CD4-positive, CD25-positive, alpha-beta regulatory T cell (primary cell): Measurements from ENCODE around the gene ATXN1. TPM values are rescaled to one million over a fixed set of nuclear protein-coding genes. Genes with fewer than 3 reads are reported as not detected.

Experiments used
- ATAC-seq, 2 donors: fragments of 150-1000 bp; cut with Tn5 transposase; one replicate each; pipeline ENCODE4 v1.10.0; 2021; ENCODE audit warnings: low read depth in 2 of 2, moderate number of reproducible peaks in 2 of 2, moderate library complexity in 1 of 2
- DNase-seq, 3 donors: peaks; one replicate each; pipeline versions ENCODE4 v3.0.0 to v3.0.0-alpha.2; 2012 to 2022; ENCODE audit warnings: mixed read lengths in 1 of 3
- H3K27ac ChIP-seq: one replicate; pipeline ENCODE4 v1.7.0; 2013; ENCODE audit warnings: mild to moderate bottlenecking, low read length; ENCODE audit not compliant: insufficient read depth, poor library complexity, severe bottlenecking
- H3K27me3 ChIP-seq: one replicate; pipeline ENCODE4 v1.7.0; 2013; ENCODE audit warnings: low read length; ENCODE audit not compliant: control insufficient read depth, insufficient read depth
- H3K36me3 ChIP-seq: one replicate; pipeline ENCODE4 v1.7.0; 2013; ENCODE audit warnings: mild to moderate bottlenecking, low read length, moderate library complexity; ENCODE audit not compliant: control insufficient read depth, insufficient read depth
- H3K4me1 ChIP-seq: 2 replicates; pipeline ENCODE4 v1.7.0; 2013; ENCODE audit warnings: mild to moderate bottlenecking, low read length; ENCODE audit not compliant: insufficient read depth, control insufficient read depth, poor library complexity, severe bottlenecking
- H3K4me3 ChIP-seq: one replicate; pipeline ENCODE4 v1.7.0; 2013; ENCODE audit warnings: low read depth, mild to moderate bottlenecking, low read length, moderate library complexity
- H3K9me3 ChIP-seq, 2 experiments: 1 replicate in 1 of 2; 2 replicates in 1 of 2; pipeline ENCODE4 v1.7.0; 2013; ENCODE audit warnings: low read length in 2 of 2, mild to moderate bottlenecking in 1 of 2, moderate library complexity in 1 of 2; ENCODE audit not compliant: control insufficient read depth in 2 of 2
- H3K27ac Mint-ChIP-seq, 3 donors: one replicate each; pipeline ENCODE4 v1.8.0; 2020 to 2022; ENCODE audit warnings: mild to moderate bottlenecking in 3 of 3, mixed read lengths in 3 of 3, moderate library complexity in 2 of 3
- H3K27me3 Mint-ChIP-seq: one replicate; pipeline ENCODE4 v1.8.0; 2022; ENCODE audit warnings: mild to moderate bottlenecking, mixed read lengths
- H3K36me3 Mint-ChIP-seq: one replicate; pipeline ENCODE4 v1.8.0; 2020; ENCODE audit warnings: mixed read lengths
- H3K4me1 Mint-ChIP-seq, 4 donors: one replicate each; pipeline ENCODE4 v1.8.0; 2020 to 2022; ENCODE audit warnings: mixed read lengths in 4 of 4, mild to moderate bottlenecking in 1 of 4
- H3K4me3 Mint-ChIP-seq, 4 donors: one replicate each; pipeline ENCODE4 v1.8.0; 2020 to 2022; ENCODE audit warnings: mild to moderate bottlenecking in 4 of 4, mixed read lengths in 4 of 4, moderate library complexity in 3 of 4
- H3K9me3 Mint-ChIP-seq, 7 donors: one replicate each; pipeline ENCODE4 v1.8.0; 2020 to 2022; ENCODE audit warnings: mixed read lengths in 7 of 7, mild to moderate bottlenecking in 3 of 7, moderate library complexity in 2 of 7
- polyA plus RNA-seq, 4 donors: library from polyadenylated mRNA; unstranded; fragments of 300-500 nt; fragmentation: Illumina TruSeq; gene quantifications; one replicate each; pipeline ENCODE4 v1.2.3, GENCODE V29; 2021
- total RNA-seq: library from RNA; stranded (reverse); gene quantifications from one replicate; pipeline ENCODE4 v1.2.3, GENCODE V29; 2022

Gene ATXN1
- total RNA-seq, result 191 TPM
- 10 to 100 TPM; 15.8 to 22.9 (median 18.9) TPM for polyA plus RNA-seq

DNA sequence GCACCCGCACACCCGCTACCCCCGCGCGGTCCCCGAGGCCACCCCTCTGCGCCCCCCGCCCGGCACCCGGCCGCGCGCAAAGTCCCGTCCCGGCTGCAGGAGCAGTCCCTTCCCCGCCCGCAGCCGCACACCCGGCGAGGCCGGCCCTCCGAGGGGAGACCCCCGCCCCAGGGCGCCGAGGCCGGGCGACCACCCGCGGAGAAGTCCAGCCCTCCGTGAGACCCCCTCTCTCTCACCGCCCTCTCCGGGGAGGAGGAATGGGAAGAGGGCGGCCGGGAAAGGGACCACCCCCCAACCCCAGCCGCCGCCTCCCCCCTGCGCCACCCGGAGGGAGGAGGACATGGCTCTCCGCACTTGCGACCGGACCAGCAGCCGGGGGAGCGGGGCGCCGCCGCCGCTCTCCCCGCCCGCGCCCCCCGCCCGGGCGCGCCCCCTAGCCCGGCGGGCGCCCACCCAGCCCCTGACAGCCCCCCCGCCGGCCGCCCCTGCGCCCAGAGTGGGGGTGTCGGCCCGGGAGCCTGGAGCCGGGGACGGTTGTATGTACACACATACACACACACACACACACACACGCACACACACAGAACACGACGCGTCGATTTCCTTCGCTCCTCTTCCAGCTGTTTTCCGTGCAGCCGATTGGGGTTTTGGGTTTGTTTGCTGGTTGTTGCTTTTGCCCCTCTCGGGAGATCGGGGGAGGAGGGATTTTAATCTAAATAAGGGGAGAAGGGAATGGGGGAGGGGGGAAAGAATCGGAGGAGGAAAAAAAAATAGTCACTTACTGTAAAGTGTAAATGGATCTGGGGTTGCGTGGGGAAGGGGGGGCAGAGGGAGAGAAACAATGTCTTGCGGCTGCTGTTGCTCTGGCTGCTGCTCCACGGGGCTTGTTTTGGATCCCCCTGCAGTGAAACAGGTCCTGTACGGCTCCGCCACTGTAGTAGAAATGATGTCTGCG, at the start of gene ATXN1:
Gene ATXN1, minus strand, starts transcription at position 945 of the 955 bp plus-strand sequence.
- no peaks in the 10 kb centered on the region for H3K9me3 Mint-ChIP-seq
- Histone ChIP-seq H3K36me3 (no peaks in the 10 kb centered on the region), H3K27me3 (no peaks in the 10 kb centered on the region), H3K4me1 (peaks cover 61% of the 10 kb centered on the region), H3K27ac (peak within 1 kb of the TSS; percentile 98), H3K4me3 (peak within 1 kb of the TSS; percentile 86), H3K9me3 (no peaks in the 10 kb centered on the region)
- DNase-seq (peak in 1 of 3 donors; percentile 39), ATAC-seq (peak in 1 of 2 donors; percentile 33)
- peaks cover 42 to 63% (median 53%) of the 10 kb centered on the region in 4 donors for H3K4me1 Mint-ChIP-seq
- H3K4me3 Mint-ChIP-seq, result peak within 1 kb of the TSS; percentile 94 to 99 (median 98)
- no peaks in the 10 kb centered on the region for H3K36me3 Mint-ChIP-seq
- H3K27ac Mint-ChIP-seq, result peak within 1 kb of the TSS; percentile 95 to 98 (median 96)
- peaks cover 21% of the 10 kb centered on the region for H3K27me3 Mint-ChIP-seq

GRCh38 chr6:16810411-16810810, 49.2 kb upstream of the ATXN1 start:
- H3K27me3 Mint-ChIP-seq, result peaks cover 14% of the 10 kb centered on the region
- Histone ChIP-seq H3K9me3 (peaks cover 21 to 26% of the 10 kb centered on the region in 2 experiments), H3K4me3 (no peak overlapping the region), H3K27ac (no peak overlapping the region), H3K27me3 (peaks cover 8% of the 10 kb centered on the region), H3K4me1 (no peaks in the 10 kb centered on the region), H3K36me3 (no peaks in the 10 kb centered on the region)
- H3K9me3 Mint-ChIP-seq, result peaks cover 3 to 28% (median 12%) of the 10 kb centered on the region in 7 donors
- DNase-seq (no peak), ATAC-seq (no peak)
- H3K36me3 Mint-ChIP-seq, result peaks cover 8% of the 10 kb centered on the region
- H3K4me1 Mint-ChIP-seq, result no peaks in the 10 kb centered on the region
- H3K27ac Mint-ChIP-seq, result no peak overlapping the region
- no peak overlapping the region for H3K4me3 Mint-ChIP-seq

GRCh38 chr6:16809753-16810358, 48.6 kb upstream of the ATXN1 start:
- no peak overlapping the region for H3K27ac ChIP-seq
- Mint-ChIP-seq H3K4me1 (no peaks in the 10 kb centered on the region), H3K36me3 (peaks cover 8% of the 10 kb centered on the region), H3K27ac (peak overlapping the region in 1 of 3 donors; percentile 7), H3K27me3 (peaks cover 16% of the 10 kb centered on the region), H3K4me3 (no peak overlapping the region), H3K9me3 (peaks cover 3 to 28% (median 12%) of the 10 kb centered on the region in 7 donors)
- no peak overlapping the region for H3K4me3 ChIP-seq
- H3K36me3 ChIP-seq, result no peaks in the 10 kb centered on the region
- ATAC-seq (no peak), DNase-seq (no peak)
- H3K27me3 ChIP-seq, result peaks cover 8% of the 10 kb centered on the region
- H3K4me1 ChIP-seq, result no peaks in the 10 kb centered on the region
- peaks cover 21 to 26% of the 10 kb centered on the region in 2 experiments for H3K9me3 ChIP-seq

DNA sequence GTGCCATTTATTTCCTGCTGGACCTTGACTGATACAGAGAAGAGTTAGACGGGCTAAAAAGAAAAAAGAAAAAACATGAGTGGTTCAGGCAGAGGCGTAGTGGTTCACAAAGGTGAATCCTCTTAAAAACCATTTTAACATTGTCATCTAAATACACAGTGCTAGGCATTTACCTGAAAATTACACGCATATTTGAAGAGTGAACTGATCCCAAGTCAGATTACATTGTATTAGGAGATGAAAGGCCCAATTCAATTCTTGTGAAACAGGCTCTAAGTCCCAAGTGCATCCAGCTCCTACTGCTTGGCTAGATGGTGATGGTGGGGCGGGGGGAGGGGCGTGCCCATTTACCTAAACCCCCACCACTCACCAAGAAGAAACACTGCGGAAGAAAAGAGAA, 46.7 kb upstream of the ATXN1 start:
- ATAC-seq (no peak), DNase-seq (no peak)
- peaks cover 8% of the 10 kb centered on the region for H3K36me3 Mint-ChIP-seq
- H3K27ac Mint-ChIP-seq, result peak overlapping the region in 1 of 3 donors; percentile 2
- H3K4me1 ChIP-seq, result no peaks in the 10 kb centered on the region
- peaks cover 3 to 22% (median 10%) of the 10 kb centered on the region in 7 donors for H3K9me3 Mint-ChIP-seq
- H3K27me3 ChIP-seq, result peaks cover 8% of the 10 kb centered on the region
- peaks cover 14 to 19% of the 10 kb centered on the region in 2 experiments for H3K9me3 ChIP-seq
- H3K36me3 ChIP-seq, result no peaks in the 10 kb centered on the region
- H3K4me3 ChIP-seq, result no peak overlapping the region
- peaks cover 16% of the 10 kb centered on the region for H3K27me3 Mint-ChIP-seq
- no peaks in the 10 kb centered on the region for H3K4me1 Mint-ChIP-seq
- no peak overlapping the region for H3K4me3 Mint-ChIP-seq
- no peak overlapping the region for H3K27ac ChIP-seq

- Mint-ChIP-seq H3K4me1 (no peaks in the 10 kb centered on the region), H3K27me3 (peaks cover 12% of the 10 kb centered on the region), H3K36me3 (no peaks in the 10 kb centered on the region), H3K4me3 (no peak overlapping the region), H3K27ac (no peak overlapping the region), H3K9me3 (peaks cover 0 to 10% (median 4%) of the 10 kb centered on the region in 7 donors)
- peaks cover 0 to 6% of the 10 kb centered on the region in 2 experiments for H3K9me3 ChIP-seq
- no peak overlapping the region for H3K4me3 ChIP-seq
- ATAC-seq (no peak), DNase-seq (no peak)
- H3K27ac ChIP-seq, result no peak overlapping the region
- no peaks in the 10 kb centered on the region for H3K36me3 ChIP-seq
- no peaks in the 10 kb centered on the region for H3K4me1 ChIP-seq
- H3K27me3 ChIP-seq, result peaks cover 2% of the 10 kb centered on the region
These were observed 45.1 kb upstream of the ATXN1 start for GRCh38 chr6:16806363-16806762.

GRCh38 chr6:16805243-16805950, 44.1 kb upstream of the ATXN1 start:
- ATAC-seq (no peak), DNase-seq (no peak)
- no peak overlapping the region for H3K4me3 Mint-ChIP-seq
- no peaks in the 10 kb centered on the region for H3K4me1 Mint-ChIP-seq
- H3K9me3 Mint-ChIP-seq, result peaks cover 0 to 8% (median 4%) of the 10 kb centered on the region in 7 donors
- no peaks in the 10 kb centered on the region for H3K36me3 Mint-ChIP-seq
- H3K4me3 ChIP-seq, result no peak overlapping the region
- H3K27ac ChIP-seq, result no peak overlapping the region
- peak overlapping the region in 1 of 3 donors; percentile 33 for H3K27ac Mint-ChIP-seq
- peaks cover 0 to 6% of the 10 kb centered on the region in 2 experiments for H3K9me3 ChIP-seq
- H3K36me3 ChIP-seq, result no peaks in the 10 kb centered on the region
- peaks cover 2% of the 10 kb centered on the region for H3K27me3 ChIP-seq
- H3K4me1 ChIP-seq, result no peaks in the 10 kb centered on the region
- peaks cover 11% of the 10 kb centered on the region for H3K27me3 Mint-ChIP-seq

GRCh38 chr6:16804546-16805242, 43.4 kb upstream of the ATXN1 start:
- ATAC-seq, result no peak

More at GRCh38 chr6:16804546-16805242, 43.4 kb upstream of the ATXN1 start:
- no peaks in the 10 kb centered on the region for H3K36me3 Mint-ChIP-seq
- Histone ChIP-seq H3K36me3 (no peaks in the 10 kb centered on the region), H3K4me3 (no peak overlapping the region), H3K9me3 (peaks cover 0 to 2% of the 10 kb centered on the region in 2 experiments), H3K4me1 (no peaks in the 10 kb centered on the region), H3K27me3 (peaks cover under 1% of the 10 kb centered on the region), H3K27ac (no peak overlapping the region)
- no peak for DNase-seq
- H3K27me3 Mint-ChIP-seq, result peaks cover 7% of the 10 kb centered on the region
- peak overlapping the region in 1 of 3 donors; percentile 33 for H3K27ac Mint-ChIP-seq
- H3K4me1 Mint-ChIP-seq, result no peaks in the 10 kb centered on the region
- peaks cover 0 to 5% (median under 1%) of the 10 kb centered on the region in 7 donors for H3K9me3 Mint-ChIP-seq
- no peak overlapping the region for H3K4me3 Mint-ChIP-seq
